ENCODE results near the gene FOXD2.

GRCh38 chr1:47442842-47443529, 5.1 kb downstream of the FOXD2 start:
- TF ChIP-seq POLR2A (IDR thresholded peaks at IDR 0.05) (no peak), CTCF (IDR thresholded peaks at IDR 0.05) (no peak)
